NB4 (cell line): Measurements from ENCODE around the gene RNF44.

Experiments used
- MYC ChIP-seq: IDR thresholded peaks from 2 replicates; pipeline ENCODE4 v1.6.1; 2011; ENCODE audit warnings: low read depth, low read length
- POLR2A ChIP-seq: IDR thresholded peaks from 2 replicates; pipeline ENCODE4 v1.6.1; 2011; ENCODE audit warnings: mild to moderate bottlenecking; ENCODE audit not compliant: insufficient read length; ENCODE audit errors: extremely low read depth
- TF ChIP-seq, protein P1 (sequence below): IDR thresholded peaks from one replicate; pipeline ENCODE4 v1.5.1; 2012; ENCODE audit warnings: low read depth, low read length
- TF ChIP-seq, protein P2 (sequence below): IDR thresholded peaks from 2 replicates; pipeline ENCODE4 v1.6.1; 2011; ENCODE audit warnings: low read depth, low read length

DNA sequence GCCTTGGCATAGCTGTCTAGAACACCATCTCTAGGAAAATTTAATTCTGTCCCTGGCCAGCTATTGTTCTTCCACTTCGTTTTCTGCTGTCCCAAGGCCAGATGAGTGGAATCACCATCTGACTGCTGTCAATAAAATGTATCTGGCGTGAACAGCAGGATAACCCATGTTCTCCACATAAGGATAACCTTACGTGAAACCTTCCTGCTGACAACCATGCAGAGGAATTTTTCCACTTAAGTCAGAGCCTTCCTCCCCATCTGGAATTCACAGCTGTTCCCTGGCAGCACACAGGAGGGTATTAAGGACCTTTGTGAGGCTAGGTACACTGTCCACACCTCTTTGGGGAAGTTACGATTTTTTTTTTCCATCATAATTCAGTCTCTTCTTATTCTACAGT lies 28.6 kb downstream of the RNF44 start:
- TF ChIP-seq, protein P1, sequence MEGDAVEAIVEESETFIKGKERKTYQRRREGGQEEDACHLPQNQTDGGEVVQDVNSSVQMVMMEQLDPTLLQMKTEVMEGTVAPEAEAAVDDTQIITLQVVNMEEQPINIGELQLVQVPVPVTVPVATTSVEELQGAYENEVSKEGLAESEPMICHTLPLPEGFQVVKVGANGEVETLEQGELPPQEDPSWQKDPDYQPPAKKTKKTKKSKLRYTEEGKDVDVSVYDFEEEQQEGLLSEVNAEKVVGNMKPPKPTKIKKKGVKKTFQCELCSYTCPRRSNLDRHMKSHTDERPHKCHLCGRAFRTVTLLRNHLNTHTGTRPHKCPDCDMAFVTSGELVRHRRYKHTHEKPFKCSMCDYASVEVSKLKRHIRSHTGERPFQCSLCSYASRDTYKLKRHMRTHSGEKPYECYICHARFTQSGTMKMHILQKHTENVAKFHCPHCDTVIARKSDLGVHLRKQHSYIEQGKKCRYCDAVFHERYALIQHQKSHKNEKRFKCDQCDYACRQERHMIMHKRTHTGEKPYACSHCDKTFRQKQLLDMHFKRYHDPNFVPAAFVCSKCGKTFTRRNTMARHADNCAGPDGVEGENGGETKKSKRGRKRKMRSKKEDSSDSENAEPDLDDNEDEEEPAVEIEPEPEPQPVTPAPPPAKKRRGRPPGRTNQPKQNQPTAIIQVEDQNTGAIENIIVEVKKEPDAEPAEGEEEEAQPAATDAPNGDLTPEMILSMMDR = no peak
- TF ChIP-seq POLR2A (no peak), MYC (no peak)
- TF ChIP-seq, protein P2, sequence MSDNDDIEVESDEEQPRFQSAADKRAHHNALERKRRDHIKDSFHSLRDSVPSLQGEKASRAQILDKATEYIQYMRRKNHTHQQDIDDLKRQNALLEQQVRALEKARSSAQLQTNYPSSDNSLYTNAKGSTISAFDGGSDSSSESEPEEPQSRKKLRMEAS = no peak
